WTC11 (cell line): ENCODE results near the gene NUDT17.

ENCODE experiments used
- ATF1 ChIP-seq: sonication (generic); formaldehyde crosslinking; IDR thresholded peaks from 2 replicates; pipeline ENCODE4 v1.8.1; 2023; ENCODE audit warnings: mild to moderate bottlenecking, moderate library complexity, missing genetic modification reagents
- ESRRA ChIP-seq: sonication (generic); formaldehyde crosslinking; IDR thresholded peaks from 2 replicates; pipeline ENCODE4 v1.8.1; 2022; ENCODE audit warnings: mild to moderate bottlenecking, missing genetic modification reagents, borderline replicate concordance
- FOXK1 ChIP-seq: sonication (generic); formaldehyde crosslinking; IDR thresholded peaks from 2 replicates; pipeline ENCODE4 v1.8.0; 2022; ENCODE audit warnings: mild to moderate bottlenecking, moderate library complexity, missing genetic modification reagents
- NFATC4 ChIP-seq: fragments of 250-450 bp; sonication (Bioruptor Pico); IDR thresholded peaks from 2 replicates; pipeline ENCODE4 v1.9.0; 2021; ENCODE audit warnings: mild to moderate bottlenecking
- NFE2L1 ChIP-seq: sonication (generic); formaldehyde crosslinking; IDR thresholded peaks from 2 replicates; pipeline ENCODE4 v1.8.1; 2023; ENCODE audit warnings: missing genetic modification reagents
- SP1 ChIP-seq: sonication (generic); formaldehyde crosslinking; conservative IDR thresholded peaks from 2 replicates; pipeline ENCODE4 v1.8.1; 2022; ENCODE audit warnings: missing genetic modification reagents
- ZNF138 ChIP-seq: sonication (generic); formaldehyde crosslinking; conservative IDR thresholded peaks from 2 replicates; pipeline ENCODE4 v1.8.1; 2022; ENCODE audit warnings: mild to moderate bottlenecking, moderate library complexity, missing genetic modification reagents
- ZNF232 ChIP-seq: sonication (generic); formaldehyde crosslinking; IDR thresholded peaks from 2 replicates; pipeline ENCODE4 v1.8.0; 2022; ENCODE audit warnings: mild to moderate bottlenecking, missing genetic modification reagents
- ZNF281 ChIP-seq: sonication (generic); formaldehyde crosslinking; IDR thresholded peaks from 2 replicates; pipeline ENCODE4 v1.8.0; 2023; ENCODE audit warnings: mild to moderate bottlenecking, missing genetic modification reagents
- ZNF317 ChIP-seq: sonication (generic); formaldehyde crosslinking; IDR thresholded peaks from 2 replicates; pipeline ENCODE4 v1.8.1; 2023; ENCODE audit warnings: low read depth, mild to moderate bottlenecking, moderate library complexity, missing genetic modification reagents, borderline replicate concordance
- ZNF416 ChIP-seq: fragments of 250-450 bp; sonication (Bioruptor Pico); IDR thresholded peaks from 2 replicates; pipeline ENCODE4 v1.9.0; 2021; ENCODE audit warnings: mild to moderate bottlenecking, inconsistent platforms
- TF ChIP-seq, protein P1 (sequence below): sonication (generic); formaldehyde crosslinking; IDR thresholded peaks from 2 replicates; pipeline ENCODE4 v1.8.0; 2022; ENCODE audit warnings: mild to moderate bottlenecking, missing genetic modification reagents
- TF ChIP-seq, protein P2 (sequence below): fragments of 200-600 bp; IDR thresholded peaks from 2 replicates; pipeline ENCODE4 v1.8.0; 2022; ENCODE audit warnings: antibody characterized with exemption

- TF ChIP-seq ZNF232, result no peak
- TF ChIP-seq, protein P1, sequence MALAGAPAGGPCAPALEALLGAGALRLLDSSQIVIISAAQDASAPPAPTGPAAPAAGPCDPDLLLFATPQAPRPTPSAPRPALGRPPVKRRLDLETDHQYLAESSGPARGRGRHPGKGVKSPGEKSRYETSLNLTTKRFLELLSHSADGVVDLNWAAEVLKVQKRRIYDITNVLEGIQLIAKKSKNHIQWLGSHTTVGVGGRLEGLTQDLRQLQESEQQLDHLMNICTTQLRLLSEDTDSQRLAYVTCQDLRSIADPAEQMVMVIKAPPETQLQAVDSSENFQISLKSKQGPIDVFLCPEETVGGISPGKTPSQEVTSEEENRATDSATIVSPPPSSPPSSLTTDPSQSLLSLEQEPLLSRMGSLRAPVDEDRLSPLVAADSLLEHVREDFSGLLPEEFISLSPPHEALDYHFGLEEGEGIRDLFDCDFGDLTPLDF, result no peak
- no peak for TF ChIP-seq ZNF416 (CRISPR knock-in tag)
- TF ChIP-seq, protein P2, sequence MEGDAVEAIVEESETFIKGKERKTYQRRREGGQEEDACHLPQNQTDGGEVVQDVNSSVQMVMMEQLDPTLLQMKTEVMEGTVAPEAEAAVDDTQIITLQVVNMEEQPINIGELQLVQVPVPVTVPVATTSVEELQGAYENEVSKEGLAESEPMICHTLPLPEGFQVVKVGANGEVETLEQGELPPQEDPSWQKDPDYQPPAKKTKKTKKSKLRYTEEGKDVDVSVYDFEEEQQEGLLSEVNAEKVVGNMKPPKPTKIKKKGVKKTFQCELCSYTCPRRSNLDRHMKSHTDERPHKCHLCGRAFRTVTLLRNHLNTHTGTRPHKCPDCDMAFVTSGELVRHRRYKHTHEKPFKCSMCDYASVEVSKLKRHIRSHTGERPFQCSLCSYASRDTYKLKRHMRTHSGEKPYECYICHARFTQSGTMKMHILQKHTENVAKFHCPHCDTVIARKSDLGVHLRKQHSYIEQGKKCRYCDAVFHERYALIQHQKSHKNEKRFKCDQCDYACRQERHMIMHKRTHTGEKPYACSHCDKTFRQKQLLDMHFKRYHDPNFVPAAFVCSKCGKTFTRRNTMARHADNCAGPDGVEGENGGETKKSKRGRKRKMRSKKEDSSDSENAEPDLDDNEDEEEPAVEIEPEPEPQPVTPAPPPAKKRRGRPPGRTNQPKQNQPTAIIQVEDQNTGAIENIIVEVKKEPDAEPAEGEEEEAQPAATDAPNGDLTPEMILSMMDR, result no peak
- no peak for TF ChIP-seq FOXK1 (CRISPR knock-in tag)
- no peak for TF ChIP-seq SP1
- no peak for TF ChIP-seq ZNF281 (CRISPR knock-in tag)
- TF ChIP-seq NFATC4 (CRISPR knock-in tag), result no peak
- TF ChIP-seq ZNF317 (CRISPR knock-in tag), result no peak
- no peak for TF ChIP-seq ATF1
- no peak for TF ChIP-seq ESRRA (CRISPR knock-in tag)
- TF ChIP-seq ZNF138 (CRISPR knock-in tag), result no peak
- TF ChIP-seq NFE2L1 (CRISPR knock-in tag), result no peak
Observed at GRCh38 chr1:145897969-145898368, 52.5 kb downstream of the NUDT17 start.
